DND-41 (cell line): ENCODE results near the gene MTOR.

Experiments used
- ATAC-seq: fragments of 200-7000 bp; cut with Tn5 transposase; 3 replicates; pipeline ENCODE4 v1.9.1; 2021; ENCODE audit warnings: low read depth; ENCODE audit not compliant: insufficient read depth
- DNase-seq: peaks from one replicate; pipeline ENCODE4 v3.0.0-alpha.2; 2020
- H2AFZ ChIP-seq: 2 replicates; pipeline ENCODE4 v1.6.0; 2012; ENCODE audit warnings: low read depth, low read length
- H3K27ac ChIP-seq: 2 replicates; pipeline ENCODE4 v1.5.1; 2012; ENCODE audit warnings: low read length, inconsistent platforms
- H3K27me3 ChIP-seq: fragments of 200-600 bp; sonication (generic); 2 replicates; pipeline ENCODE4 v1.6.0; 2012; ENCODE audit warnings: low read length, mild to moderate bottlenecking, inconsistent platforms; ENCODE audit not compliant: insufficient read depth, poor library complexity
- H3K36me3 ChIP-seq: 2 replicates; pipeline ENCODE4 v1.5.1; 2012; ENCODE audit warnings: low read length, inconsistent platforms; ENCODE audit not compliant: insufficient read depth
- H3K4me1 ChIP-seq: 2 replicates; pipeline ENCODE4 v1.5.1; 2012; ENCODE audit warnings: mild to moderate bottlenecking, low read length; ENCODE audit not compliant: insufficient read depth
- H3K4me2 ChIP-seq: 2 replicates; pipeline ENCODE4 v1.6.0; 2012; ENCODE audit warnings: mild to moderate bottlenecking, moderate library complexity, low read length, inconsistent platforms; ENCODE audit not compliant: insufficient read depth
- H3K4me3 ChIP-seq, 2 experiments: fragments of 200-600 bp in 1 of 2; shearing (Covaris generic) in 1 of 2; 2 replicates each; pipeline ENCODE4 v1.5.1; 2012 to 2016; ENCODE audit warnings: inconsistent platforms in 2 of 2, low read length in 2 of 2, mild to moderate bottlenecking in 2 of 2, low read depth in 1 of 2, moderate library complexity in 1 of 2
- H3K79me2 ChIP-seq: 2 replicates; pipeline ENCODE4 v1.6.0; 2012; ENCODE audit warnings: low read length, inconsistent platforms; ENCODE audit not compliant: insufficient read depth
- H3K9ac ChIP-seq: 2 replicates; pipeline ENCODE4 v1.6.0; 2012; ENCODE audit warnings: low read depth, mild to moderate bottlenecking, inconsistent platforms, low read length, moderate library complexity
- H3K9me3 ChIP-seq: 2 replicates; pipeline ENCODE4 v1.5.1; 2012; ENCODE audit warnings: low read length, moderate library complexity, mild to moderate bottlenecking, inconsistent platforms; ENCODE audit not compliant: insufficient read depth, severe bottlenecking
- H4K20me1 ChIP-seq: 2 replicates; pipeline ENCODE4 v1.6.0; 2012; ENCODE audit warnings: low read length; ENCODE audit not compliant: insufficient read depth
- EZH2 ChIP-seq: IDR thresholded peaks from 3 replicates; pipeline ENCODE4 v1.6.1; 2012; ENCODE audit warnings: borderline replicate concordance, low read depth, mild to moderate bottlenecking, moderate library complexity, low read length, inconsistent platforms; ENCODE audit not compliant: severe bottlenecking
- TF ChIP-seq, protein P1 (sequence below): IDR thresholded peaks from 2 replicates; pipeline ENCODE4 v1.5.1; 2012; ENCODE audit warnings: borderline replicate concordance, low read length, moderate library complexity, mild to moderate bottlenecking; ENCODE audit not compliant: poor library complexity, severe bottlenecking; ENCODE audit errors: extremely low read depth

Gene MTOR

DNA sequence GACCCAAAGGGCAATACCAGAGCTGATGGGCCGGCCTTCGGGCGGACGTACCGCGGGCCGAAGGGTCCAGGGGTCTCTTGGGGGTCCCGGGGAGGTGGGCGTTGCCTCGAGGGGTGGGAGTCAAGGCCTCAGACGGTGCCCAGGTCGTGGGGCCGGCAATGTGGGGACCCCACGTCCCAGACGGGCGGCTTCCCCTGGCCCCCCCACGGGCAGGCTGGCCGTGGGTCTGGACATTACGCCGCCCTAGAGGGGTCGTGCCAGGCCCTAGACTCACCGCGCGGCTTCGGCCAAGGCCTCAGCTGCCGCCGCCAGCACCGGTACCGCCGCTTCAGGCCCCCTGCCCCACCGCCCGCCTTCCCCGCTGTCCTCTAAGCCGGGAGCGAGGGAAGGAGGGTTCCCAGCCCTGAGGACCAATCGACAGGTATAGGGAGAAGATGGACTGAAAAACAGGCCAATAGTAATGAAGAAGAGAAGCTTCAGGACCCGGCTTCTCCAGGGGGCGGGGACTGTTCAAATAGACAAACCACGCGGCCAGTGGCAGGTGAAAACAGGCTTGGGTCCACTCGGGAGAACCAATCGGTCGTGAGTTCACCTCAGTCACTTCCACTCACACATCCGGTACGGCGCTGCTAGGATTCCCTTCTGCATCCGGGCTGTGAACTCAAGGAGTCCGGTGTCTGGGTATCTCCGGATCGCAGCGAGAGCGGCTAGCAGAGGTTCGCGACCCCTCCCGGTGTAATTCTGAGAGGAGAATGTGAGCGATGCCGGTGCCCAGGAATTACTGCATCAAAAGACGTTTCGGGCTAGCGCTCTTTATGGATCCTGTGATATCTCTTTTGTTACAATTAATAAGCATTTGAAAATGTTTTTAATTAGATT is at the start of gene MTOR:
MTOR (minus strand) TSS at position 381 of the 879 bp plus-strand sequence. CDS start 3,142 bp downstream, outside the sequence.
- peak within 1 kb of the TSS; percentile 75 for H3K27ac ChIP-seq
- peak within 1 kb of the TSS; percentile 77 to 78 for H3K4me3 ChIP-seq
- H3K79me2 ChIP-seq = peaks cover 29% of the 10 kb centered on the region
- H4K20me1 ChIP-seq = no peaks in the 10 kb centered on the region
- ATAC-seq = peak; percentile 96
- H3K9ac ChIP-seq = peak within 1 kb of the TSS; percentile 81
- no peaks in the 10 kb centered on the region for H3K9me3 ChIP-seq
- DNase-seq = peak; percentile 100
- no peaks in the 10 kb centered on the region for H3K27me3 ChIP-seq
- peaks cover 20% of the 10 kb centered on the region for H3K4me1 ChIP-seq
- H3K36me3 ChIP-seq = peaks cover 24% of the 10 kb centered on the region
- H3K4me2 ChIP-seq = peak within 1 kb of the TSS; percentile 70
- H2AFZ ChIP-seq = peak within 1 kb of the TSS; percentile 82
- no peak for TF ChIP-seq EZH2
- TF ChIP-seq, protein P1, sequence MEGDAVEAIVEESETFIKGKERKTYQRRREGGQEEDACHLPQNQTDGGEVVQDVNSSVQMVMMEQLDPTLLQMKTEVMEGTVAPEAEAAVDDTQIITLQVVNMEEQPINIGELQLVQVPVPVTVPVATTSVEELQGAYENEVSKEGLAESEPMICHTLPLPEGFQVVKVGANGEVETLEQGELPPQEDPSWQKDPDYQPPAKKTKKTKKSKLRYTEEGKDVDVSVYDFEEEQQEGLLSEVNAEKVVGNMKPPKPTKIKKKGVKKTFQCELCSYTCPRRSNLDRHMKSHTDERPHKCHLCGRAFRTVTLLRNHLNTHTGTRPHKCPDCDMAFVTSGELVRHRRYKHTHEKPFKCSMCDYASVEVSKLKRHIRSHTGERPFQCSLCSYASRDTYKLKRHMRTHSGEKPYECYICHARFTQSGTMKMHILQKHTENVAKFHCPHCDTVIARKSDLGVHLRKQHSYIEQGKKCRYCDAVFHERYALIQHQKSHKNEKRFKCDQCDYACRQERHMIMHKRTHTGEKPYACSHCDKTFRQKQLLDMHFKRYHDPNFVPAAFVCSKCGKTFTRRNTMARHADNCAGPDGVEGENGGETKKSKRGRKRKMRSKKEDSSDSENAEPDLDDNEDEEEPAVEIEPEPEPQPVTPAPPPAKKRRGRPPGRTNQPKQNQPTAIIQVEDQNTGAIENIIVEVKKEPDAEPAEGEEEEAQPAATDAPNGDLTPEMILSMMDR = peak; percentile 44

DNA sequence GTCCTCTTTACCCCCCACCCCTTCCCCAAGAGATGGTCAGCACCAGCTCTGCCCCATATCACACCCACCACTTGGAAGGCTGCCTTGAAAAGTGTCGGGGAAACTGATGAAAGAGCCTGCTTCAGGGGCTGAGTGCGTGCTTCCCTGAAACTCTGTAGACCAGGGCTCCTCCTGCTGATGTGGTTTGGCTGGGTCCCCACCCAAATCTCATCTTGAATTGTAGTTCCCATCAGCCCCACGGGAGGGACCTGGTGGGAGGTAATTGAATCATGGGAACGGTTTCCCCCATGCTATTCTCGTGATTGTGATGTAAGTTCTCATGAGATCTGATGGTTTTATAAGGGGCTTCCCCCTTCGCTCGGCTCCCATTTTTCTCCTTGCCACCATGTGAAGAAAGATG is 47.0 kb upstream of the MTOR start:
- no peak for ATAC-seq

DNA sequence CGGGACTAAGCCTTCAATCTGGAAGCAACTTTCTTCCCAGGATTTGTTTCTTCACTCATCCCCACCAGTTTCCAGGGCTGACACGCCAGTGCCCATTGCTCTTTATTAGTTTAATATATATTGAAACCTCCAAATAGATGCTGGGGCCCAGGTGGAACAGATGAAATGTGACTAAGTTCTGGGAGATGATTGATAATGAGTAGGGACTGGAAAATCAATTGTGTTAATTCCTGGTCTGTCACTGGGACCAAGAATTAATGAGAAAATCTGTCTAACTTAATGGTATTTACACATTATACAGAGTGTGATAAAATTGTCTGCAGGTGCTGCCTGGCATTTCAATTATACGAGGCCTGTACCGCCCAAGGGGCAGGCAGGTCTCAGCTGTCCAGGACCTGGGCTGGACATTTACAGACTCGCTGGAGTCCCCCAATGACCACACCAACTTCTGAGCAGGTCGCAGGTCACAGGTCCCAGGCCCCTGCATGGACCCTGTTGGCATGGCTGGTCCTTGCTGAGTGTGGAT is 46.4 kb upstream of the MTOR start:
- peaks cover 4% of the 10 kb centered on the region; the same call in 1 of the 2 replicates for H4K20me1 ChIP-seq
- no peak overlapping the region for H3K27ac ChIP-seq
- DNase-seq = no peak

More for the DNA sequence above, 47.0 kb upstream of the MTOR start:
- Histone ChIP-seq H3K79me2 (no peaks in the 10 kb centered on the region), H3K27ac (no peak overlapping the region), H4K20me1 (peaks cover 4% of the 10 kb centered on the region; the same call in 1 of the 2 replicates), H2AFZ (no peak overlapping the region), H3K9me3 (no peaks in the 10 kb centered on the region), H3K27me3 (no peaks in the 10 kb centered on the region), H3K4me1 (no peaks in the 10 kb centered on the region), H3K4me2 (no peak overlapping the region), H3K4me3 (no peak overlapping the region), H3K9ac (no peak overlapping the region), H3K36me3 (no peaks in the 10 kb centered on the region)
- DNase-seq = no peak
- TF ChIP-seq EZH2 = no peak
- TF ChIP-seq, protein P1 = no peak

More for the DNA sequence above, 46.4 kb upstream of the MTOR start:
- Histone ChIP-seq H3K79me2 (no peaks in the 10 kb centered on the region), H3K9ac (no peak overlapping the region), H3K9me3 (no peaks in the 10 kb centered on the region), H3K36me3 (no peaks in the 10 kb centered on the region), H3K4me2 (no peak overlapping the region), H2AFZ (no peak overlapping the region), H3K27me3 (no peaks in the 10 kb centered on the region), H3K4me1 (no peaks in the 10 kb centered on the region), H3K4me3 (no peak overlapping the region)
- TF ChIP-seq, protein P1 = no peak
- TF ChIP-seq EZH2 = no peak
- ATAC-seq = no peak
